ENCODE results near the gene WNT1. TPM values are rescaled to one million over a fixed set of nuclear protein-coding genes. Genes with fewer than 3 reads are reported as not detected.

The WNT1 gene
- total and polyA plus RNA-seq, 2 of the 4 experiments (the other 2 are of a cell fraction) = not detected

DNA sequence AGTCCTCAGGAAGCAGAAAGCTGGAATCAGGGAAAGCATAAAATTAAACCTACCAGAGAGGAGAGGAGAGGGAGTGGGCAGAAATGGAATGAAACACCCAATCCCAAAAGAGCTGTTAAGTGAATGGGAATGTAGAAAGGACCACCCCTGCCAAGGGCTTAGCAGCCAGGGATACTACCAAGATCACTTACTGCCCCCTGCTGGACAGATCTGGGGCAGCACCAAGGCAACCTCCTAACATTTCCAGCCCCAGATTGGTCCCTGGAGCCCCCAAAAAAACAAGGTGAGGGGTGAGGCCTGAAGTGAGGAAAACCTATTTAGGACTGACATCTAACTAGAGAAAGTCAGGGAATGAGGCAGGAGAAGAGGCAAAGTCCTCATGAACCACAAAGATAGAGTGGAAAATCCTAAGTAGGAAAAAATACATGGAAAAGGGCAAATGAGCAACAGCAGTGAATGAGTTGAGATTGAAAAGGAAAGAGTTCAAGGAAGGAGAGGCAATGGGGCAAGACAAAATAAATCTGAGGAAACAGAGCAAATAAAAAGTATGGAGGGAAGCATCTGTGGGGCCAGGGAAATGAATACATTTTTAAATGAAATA is 41.6 kb upstream of the WNT1 start:
- peaks cover 28 to 73% of the 10 kb centered on the region in 2 experiments; a peak in 3 of 4 replicates for H3K79me1 ChIP-seq (ENCODE audit: low read depth in 1 of 2, low read length in 2 of 2)
- ChIA-PET CTCF (interaction anchor here (0.5 to 1.9 kb wide), 8 partner anchors 11 to 83 kb away, joined by 3 to 9 read pairs (median 3); partner anchors contain the start of genes ARF3 and FKBP11), POLR2A (ENCODE audit: unreplicated experiment) (no interaction called here)
- no peak overlapping the region for H3K4me3 ChIP-seq (ENCODE audit: insufficient read depth, low read depth, low read length)
- H3K4ac ChIP-seq (ENCODE audit: low read depth, low read length) = no peak overlapping the region
- no peak overlapping the region for H4K8ac ChIP-seq (ENCODE audit: low read depth in 2 of 2, low read length in 2 of 2)
- H3K9ac ChIP-seq (ENCODE audit: low read depth, low read length) = no peak overlapping the region
- H3K23ac ChIP-seq (ENCODE audit: low read depth, low read length) = no peak overlapping the region
- peak; percentile 95 for ATAC-seq (ENCODE audit: low read depth)
- H3K9me1 ChIP-seq (ENCODE audit: insufficient read depth, low read length) = peaks cover 11% of the 10 kb centered on the region; the same call in 1 of the 2 replicates
- H4K91ac ChIP-seq (ENCODE audit: insufficient read depth, low read depth, low read length) = no peak overlapping the region
- H3K4me2 ChIP-seq (ENCODE audit: low read depth, low read length) = no peak overlapping the region
- H2BK20ac ChIP-seq (ENCODE audit: low read depth, low read length) = no peak overlapping the region
- H3K36me3 ChIP-seq (ENCODE audit: control insufficient read depth, insufficient read depth, low read length) = peaks cover 64% of the 10 kb centered on the region
- no peak overlapping the region for H2AK5ac ChIP-seq (ENCODE audit: low read depth, low read length)
- no peaks in the 10 kb centered on the region for H3K4me1 ChIP-seq (ENCODE audit: control insufficient read depth, insufficient read depth, low read length)
- H2AFZ ChIP-seq (replicated peaks; ENCODE audit: low read length, poor library complexity) = no peak overlapping the region
- no peak overlapping the region for H3K56ac ChIP-seq (ENCODE audit: extremely low read depth, insufficient read depth, low read length)
- no peak overlapping the region for H4K5ac ChIP-seq (ENCODE audit: low read depth, low read length)
- TF ChIP-seq NFE2L2 (IDR thresholded peaks at IDR 0.05; ENCODE audit: low read depth, low read length) (no peak), RAD21 (IDR thresholded peaks at IDR 0.05; ENCODE audit: low read length) (peak; percentile 84), MAZ (IDR thresholded peaks at IDR 0.05; ENCODE audit: borderline replicate concordance, low read depth, low read length) (peak; percentile 44; the same call in 1 of the 2 replicates), SMC3 (IDR thresholded peaks at IDR 0.05; ENCODE audit: low read depth, low read length) (peak; percentile 80)
- TF ChIP-seq, protein P1, sequence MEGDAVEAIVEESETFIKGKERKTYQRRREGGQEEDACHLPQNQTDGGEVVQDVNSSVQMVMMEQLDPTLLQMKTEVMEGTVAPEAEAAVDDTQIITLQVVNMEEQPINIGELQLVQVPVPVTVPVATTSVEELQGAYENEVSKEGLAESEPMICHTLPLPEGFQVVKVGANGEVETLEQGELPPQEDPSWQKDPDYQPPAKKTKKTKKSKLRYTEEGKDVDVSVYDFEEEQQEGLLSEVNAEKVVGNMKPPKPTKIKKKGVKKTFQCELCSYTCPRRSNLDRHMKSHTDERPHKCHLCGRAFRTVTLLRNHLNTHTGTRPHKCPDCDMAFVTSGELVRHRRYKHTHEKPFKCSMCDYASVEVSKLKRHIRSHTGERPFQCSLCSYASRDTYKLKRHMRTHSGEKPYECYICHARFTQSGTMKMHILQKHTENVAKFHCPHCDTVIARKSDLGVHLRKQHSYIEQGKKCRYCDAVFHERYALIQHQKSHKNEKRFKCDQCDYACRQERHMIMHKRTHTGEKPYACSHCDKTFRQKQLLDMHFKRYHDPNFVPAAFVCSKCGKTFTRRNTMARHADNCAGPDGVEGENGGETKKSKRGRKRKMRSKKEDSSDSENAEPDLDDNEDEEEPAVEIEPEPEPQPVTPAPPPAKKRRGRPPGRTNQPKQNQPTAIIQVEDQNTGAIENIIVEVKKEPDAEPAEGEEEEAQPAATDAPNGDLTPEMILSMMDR (conservative IDR thresholded peaks at IDR 0.05; ENCODE audit: low read depth, low read length) = peak; percentile 90
- H4K20me1 ChIP-seq (ENCODE audit: insufficient read depth, low read length) = peaks cover 54% of the 10 kb centered on the region
- intact Hi-C loops (cut with micrococcal nuclease) (loop anchor here (1.0 to 2.0 kb wide), 2 partner anchors 46 to 83 kb away; no protein-coding TSS in a partner anchor), in situ Hi-C loops (cut with MboI; ENCODE audit: low sequenced_read_pairs) (loop anchor here (5.0 kb wide), 1 partner anchor 84 kb away; the partner anchor contains the start of gene DDX23), dilution Hi-C loops (cut with HindIII; ENCODE audit: low sequenced_read_pairs, unreplicated experiment) (no loop called here)
- H3K9me3 ChIP-seq (ENCODE audit: control insufficient read depth, insufficient read depth, low read length) = no peaks in the 10 kb centered on the region
- H3K27ac ChIP-seq (ENCODE audit: insufficient read depth, low read length) = no peak overlapping the region
- peak; percentile 79 for DNase-seq
- H2AK9ac ChIP-seq (replicated peaks; ENCODE audit: low read depth, low read length, poor library complexity) = no peak overlapping the region
- no peak overlapping the region for H3K18ac ChIP-seq (ENCODE audit: low read depth, low read length)
- no peak overlapping the region for H2BK120ac ChIP-seq (ENCODE audit: low read depth, low read length)
- H3K14ac ChIP-seq (replicated peaks; ENCODE audit: low read depth, low read length) = no peak overlapping the region
- no peak overlapping the region for H2BK15ac ChIP-seq (ENCODE audit: low read depth, low read length)
- TSS peak; percentile 37 for BruUV-seq (replicated peaks)
- no peaks in the 10 kb centered on the region for H3K27me3 ChIP-seq (ENCODE audit: control insufficient read depth, insufficient read depth, low read length)
- H2BK5ac ChIP-seq (ENCODE audit: low read depth, low read length, poor library complexity, severe bottlenecking) = no peak overlapping the region

All from IMR-90 (cell line).